Measurements from ENCODE around the gene DGCR6.
"Not testable (repeated sequence)": the region's sequence is repeated elsewhere in the genome, so short reads cannot be mapped to it uniquely, and the experiment has no call there.

GRCh38 chr22:18914558-18914957, 8.4 kb downstream of the DGCR6 start:
- TF ChIP-seq CTCF, POLR2A (IDR thresholded peaks at IDR 0.05): not testable (repeated sequence)
